ENCODE measurements around the gene SULT2B1.

SULT2B1 gene

GRCh38 chr19:48549380-48549779, 2.6 kb upstream of the SULT2B1 start:
- Histone ChIP-seq H3K36me3 (ENCODE audit: insufficient read depth, low read length) (no peaks in the 10 kb centered on the region), H3K4me1 (ENCODE audit: insufficient read depth, low read length) (peaks cover 15% of the 10 kb centered on the region), H3K9me3 (ENCODE audit: insufficient read depth, low read depth, low read length) (no peaks in the 10 kb centered on the region), H3K9ac (ENCODE audit: low read depth, low read length) (no peak overlapping the region), H3K4me3 (ENCODE audit: low read length) (no peak overlapping the region), H3K27me3 (ENCODE audit: insufficient read depth, low read length) (no peaks in the 10 kb centered on the region), H3K27ac (ENCODE audit: low read depth, low read length) (no peak overlapping the region)
- WGBS: 87% methylated on average over 5 of the region's 5 CpGs

DNA sequence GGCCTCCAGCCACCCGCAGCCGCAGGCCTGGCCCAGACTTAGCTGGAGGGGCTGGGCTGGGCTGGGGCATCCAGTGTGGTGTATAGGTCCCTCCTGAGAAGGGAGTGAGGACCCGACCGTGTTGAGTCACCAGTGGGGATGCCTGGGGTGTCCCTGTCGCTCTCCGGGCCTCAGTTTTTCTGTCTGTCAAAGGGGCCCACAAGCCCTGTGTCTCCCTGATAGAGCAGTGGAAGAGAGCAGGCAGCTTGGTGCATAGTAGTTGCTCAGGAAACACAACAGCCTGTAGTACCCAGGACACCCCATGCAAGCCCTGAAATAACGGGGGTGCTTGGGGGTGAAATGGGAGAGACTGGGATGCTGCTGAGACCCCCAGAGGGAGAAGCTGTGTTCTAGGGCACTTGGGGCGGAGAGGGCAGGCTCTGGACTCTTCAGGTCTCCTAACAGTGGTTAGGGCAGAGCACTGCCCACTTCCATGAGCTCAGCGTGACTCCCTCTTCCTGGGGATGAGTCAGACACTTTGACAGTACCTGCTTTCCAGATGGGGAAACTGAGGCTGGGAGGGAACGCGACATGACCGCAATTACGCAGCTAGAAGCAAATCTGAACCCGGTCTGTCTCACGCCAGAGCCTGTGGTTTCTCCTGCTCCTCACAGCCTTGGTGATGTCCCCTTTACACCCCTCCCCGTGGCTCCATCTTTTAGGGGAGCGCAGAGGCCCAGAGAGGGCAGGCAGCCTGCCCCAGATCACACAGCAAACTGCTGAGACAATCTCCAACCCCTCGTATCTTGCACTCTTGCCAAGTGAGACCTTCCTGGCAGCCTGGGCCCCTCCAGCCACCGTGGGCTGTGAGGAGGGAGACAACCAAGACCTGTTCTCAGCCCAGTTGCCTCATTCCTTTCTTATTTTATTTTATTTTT, 692 bp downstream of the SULT2B1 start:
- H3K4me3 ChIP-seq (ENCODE audit: low read length): no peak overlapping the region
- 91% methylated on average over 19 of the region's 19 CpGs for WGBS
- peaks cover 19% of the 10 kb centered on the region for H3K4me1 ChIP-seq (ENCODE audit: insufficient read depth, low read length)
- no peak overlapping the region for H3K9ac ChIP-seq (ENCODE audit: low read depth, low read length)
- no peak overlapping the region for H3K27ac ChIP-seq (ENCODE audit: low read depth, low read length)
- no peaks in the 10 kb centered on the region for H3K9me3 ChIP-seq (ENCODE audit: insufficient read depth, low read depth, low read length)
- no peaks in the 10 kb centered on the region for H3K36me3 ChIP-seq (ENCODE audit: insufficient read depth, low read length)
- H3K27me3 ChIP-seq (ENCODE audit: insufficient read depth, low read length): no peaks in the 10 kb centered on the region

- H3K4me1 ChIP-seq (ENCODE audit: insufficient read depth, low read length): peaks cover 19% of the 10 kb centered on the region
- H3K9me3 ChIP-seq (ENCODE audit: insufficient read depth, low read depth, low read length): no peaks in the 10 kb centered on the region
- H3K9ac ChIP-seq (ENCODE audit: low read depth, low read length): peak overlapping the region; percentile 20; the same call in 1 of the 2 replicates
- no peak overlapping the region for H3K4me3 ChIP-seq (ENCODE audit: low read length)
- WGBS: 18% methylated on average over 18 of the region's 18 CpGs
- H3K27me3 ChIP-seq (ENCODE audit: insufficient read depth, low read length): no peaks in the 10 kb centered on the region
- H3K27ac ChIP-seq (ENCODE audit: low read depth, low read length): peak overlapping the region; percentile 86
- H3K36me3 ChIP-seq (ENCODE audit: insufficient read depth, low read length): no peaks in the 10 kb centered on the region
Observed at GRCh38 chr19:48553676-48554384, 1.9 kb downstream of the SULT2B1 start.

DNA sequence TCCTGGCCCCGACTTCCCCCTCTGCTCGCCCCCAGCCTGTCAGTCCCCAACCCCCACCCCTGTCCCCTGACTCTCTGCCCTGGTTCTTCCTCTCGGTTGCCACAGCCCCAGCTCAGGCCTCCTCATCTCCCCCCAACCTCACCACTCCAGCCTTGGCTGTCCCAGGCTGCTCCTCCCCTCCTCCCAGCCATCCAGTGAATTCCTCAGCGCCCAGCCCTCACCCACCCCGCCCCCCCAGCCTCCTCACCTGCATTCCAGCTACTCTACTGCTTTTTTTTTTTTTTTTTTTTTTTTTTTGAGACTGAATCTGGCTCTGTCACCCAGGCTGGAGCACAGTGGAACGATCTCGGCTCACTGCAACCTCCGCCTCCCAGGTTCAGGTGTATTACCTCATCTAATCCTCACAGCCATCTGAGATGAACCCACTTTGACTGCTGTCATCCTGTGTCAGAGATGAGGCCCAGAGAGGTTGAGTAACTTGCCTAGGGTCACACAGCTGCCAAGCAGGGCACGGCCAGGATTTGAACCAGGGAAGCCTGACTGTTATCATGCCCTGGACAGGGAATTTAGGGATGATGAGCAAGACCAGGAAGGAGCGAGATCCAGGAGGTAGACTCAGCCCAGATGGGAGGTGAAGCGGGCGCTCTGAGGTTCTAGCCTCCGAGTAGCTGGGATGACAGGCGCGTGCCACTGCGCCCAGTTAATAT, 2.6 kb downstream of the SULT2B1 start:
- Histone ChIP-seq H3K4me3 (ENCODE audit: low read length) (no peak overlapping the region), H3K36me3 (ENCODE audit: insufficient read depth, low read length) (no peaks in the 10 kb centered on the region), H3K9ac (ENCODE audit: low read depth, low read length) (no peak overlapping the region), H3K4me1 (ENCODE audit: insufficient read depth, low read length) (peaks cover 19% of the 10 kb centered on the region), H3K27me3 (ENCODE audit: insufficient read depth, low read length) (no peaks in the 10 kb centered on the region), H3K27ac (ENCODE audit: low read depth, low read length) (peak overlapping the region; percentile 86), H3K9me3 (ENCODE audit: insufficient read depth, low read depth, low read length) (no peaks in the 10 kb centered on the region)
- 58% methylated on average over 16 of the region's 16 CpGs for WGBS

- WGBS: 48% methylated on average over 11 of the region's 11 CpGs
- H3K9ac ChIP-seq (ENCODE audit: low read depth, low read length): no peak overlapping the region
- no peaks in the 10 kb centered on the region for H3K27me3 ChIP-seq (ENCODE audit: insufficient read depth, low read length)
- H3K9me3 ChIP-seq (ENCODE audit: insufficient read depth, low read depth, low read length): no peaks in the 10 kb centered on the region
- peak overlapping the region; percentile 42; the same call in 1 of the 2 replicates for H3K27ac ChIP-seq (ENCODE audit: low read depth, low read length)
- peaks cover 12% of the 10 kb centered on the region; the same call in 1 of the 2 replicates for H3K4me1 ChIP-seq (ENCODE audit: insufficient read depth, low read length)
- no peaks in the 10 kb centered on the region for H3K36me3 ChIP-seq (ENCODE audit: insufficient read depth, low read length)
- no peak overlapping the region for H3K4me3 ChIP-seq (ENCODE audit: low read length)
Observed at GRCh38 chr19:48556163-48556562, 4.2 kb downstream of the SULT2B1 start.

GRCh38 chr19:48556825-48557224, 4.9 kb downstream of the SULT2B1 start:
- 95% methylated on average over 5 of the region's 5 CpGs for WGBS
- H3K4me1 ChIP-seq (ENCODE audit: insufficient read depth, low read length): peaks cover 12% of the 10 kb centered on the region; the same call in 1 of the 2 replicates
- H3K9me3 ChIP-seq (ENCODE audit: insufficient read depth, low read depth, low read length): no peaks in the 10 kb centered on the region
- no peak overlapping the region for H3K4me3 ChIP-seq (ENCODE audit: low read length)
- H3K9ac ChIP-seq (ENCODE audit: low read depth, low read length): no peak overlapping the region
- H3K27me3 ChIP-seq (ENCODE audit: insufficient read depth, low read length): no peaks in the 10 kb centered on the region
- H3K27ac ChIP-seq (ENCODE audit: low read depth, low read length): no peak overlapping the region
- no peaks in the 10 kb centered on the region for H3K36me3 ChIP-seq (ENCODE audit: insufficient read depth, low read length)

DNA sequence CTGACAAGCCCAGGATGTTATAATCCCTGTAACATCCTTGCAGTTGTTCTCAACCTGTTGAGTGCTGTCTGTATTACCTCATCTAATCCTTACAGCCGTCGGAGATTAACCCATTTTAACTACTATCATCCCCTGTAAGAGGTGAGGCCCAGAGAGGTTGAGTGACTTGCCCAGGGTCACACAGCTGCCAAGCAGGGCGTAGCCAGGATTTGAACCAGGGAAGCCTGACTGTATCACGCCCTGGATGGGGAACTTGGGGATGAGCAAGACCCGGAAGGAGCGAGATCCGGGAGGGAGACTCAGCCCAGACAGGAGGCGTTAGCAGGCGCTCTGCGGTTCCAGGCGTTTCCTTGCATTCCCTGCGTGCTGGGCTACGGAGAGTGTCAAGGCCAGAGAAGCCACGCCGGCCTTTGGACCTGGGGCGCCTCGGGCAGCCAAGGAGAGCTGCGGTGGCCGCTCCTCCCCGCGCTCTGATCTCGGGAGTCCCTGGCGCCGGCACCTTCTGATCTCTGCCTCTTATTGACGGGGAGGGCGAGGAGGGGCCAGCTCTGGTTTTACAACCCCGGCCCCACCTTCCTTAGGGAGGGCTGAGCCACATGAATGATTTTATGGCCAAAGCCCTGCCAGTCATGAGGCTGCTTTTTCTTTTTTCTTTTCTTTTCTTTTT, 6.2 kb downstream of the SULT2B1 start:
- no peak overlapping the region for H3K27ac ChIP-seq (ENCODE audit: low read depth, low read length)
- WGBS: 23% methylated on average over 27 of the region's 27 CpGs
- peak overlapping the region; percentile 21; the same call in 1 of the 2 replicates for H3K4me3 ChIP-seq (ENCODE audit: low read length)
- H3K9ac ChIP-seq (ENCODE audit: low read depth, low read length): no peak overlapping the region
- no peaks in the 10 kb centered on the region for H3K27me3 ChIP-seq (ENCODE audit: insufficient read depth, low read length)
- H3K36me3 ChIP-seq (ENCODE audit: insufficient read depth, low read length): no peaks in the 10 kb centered on the region
- H3K9me3 ChIP-seq (ENCODE audit: insufficient read depth, low read depth, low read length): no peaks in the 10 kb centered on the region
- H3K4me1 ChIP-seq (ENCODE audit: insufficient read depth, low read length): peaks cover 12% of the 10 kb centered on the region; the same call in 1 of the 2 replicates

GRCh38 chr19:48560095-48560530, 8.1 kb downstream of the SULT2B1 start:
- no peaks in the 10 kb centered on the region for H3K9me3 ChIP-seq (ENCODE audit: insufficient read depth, low read depth, low read length)
- no peaks in the 10 kb centered on the region for H3K27me3 ChIP-seq (ENCODE audit: insufficient read depth, low read length)
- H3K9ac ChIP-seq (ENCODE audit: low read depth, low read length): no peak overlapping the region
- H3K27ac ChIP-seq (ENCODE audit: low read depth, low read length): no peak overlapping the region
- H3K36me3 ChIP-seq (ENCODE audit: insufficient read depth, low read length): no peaks in the 10 kb centered on the region
- 86% methylated on average over 6 of the region's 6 CpGs for WGBS
- H3K4me1 ChIP-seq (ENCODE audit: insufficient read depth, low read length): 0 out of 2 replicates have a peak, but pooled peaks cover 4% of the 10 kb centered on the region
- no peak overlapping the region for H3K4me3 ChIP-seq (ENCODE audit: low read length)

DNA sequence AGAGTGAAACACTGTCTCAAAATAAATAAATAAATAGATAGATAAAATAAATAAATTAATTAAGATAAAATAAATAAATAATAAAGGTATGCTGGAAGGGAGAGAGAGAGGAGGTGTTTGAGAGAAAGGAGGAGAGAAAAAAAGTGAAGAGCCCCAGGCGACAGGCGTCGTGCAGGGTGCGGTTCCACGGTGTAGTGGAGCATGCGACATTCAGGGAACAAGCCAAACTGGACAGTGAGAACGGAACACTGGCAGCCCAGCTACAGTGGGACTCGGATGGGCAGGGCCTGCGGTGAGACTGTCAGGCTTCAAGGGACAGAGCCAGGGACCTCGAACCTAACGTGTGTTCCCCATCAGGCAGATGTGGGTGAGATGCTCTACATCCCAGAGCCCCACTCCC, 9.4 kb downstream of the SULT2B1 start:
- Histone ChIP-seq H3K27ac (ENCODE audit: low read depth, low read length) (no peak overlapping the region), H3K27me3 (ENCODE audit: insufficient read depth, low read length) (no peaks in the 10 kb centered on the region), H3K9ac (ENCODE audit: low read depth, low read length) (no peak overlapping the region), H3K9me3 (ENCODE audit: insufficient read depth, low read depth, low read length) (no peaks in the 10 kb centered on the region), H3K4me1 (ENCODE audit: insufficient read depth, low read length) (no peaks in the 10 kb centered on the region), H3K4me3 (ENCODE audit: low read length) (no peak overlapping the region), H3K36me3 (ENCODE audit: insufficient read depth, low read length) (no peaks in the 10 kb centered on the region)
- 95% methylated on average over 11 of the region's 11 CpGs for WGBS

DNA sequence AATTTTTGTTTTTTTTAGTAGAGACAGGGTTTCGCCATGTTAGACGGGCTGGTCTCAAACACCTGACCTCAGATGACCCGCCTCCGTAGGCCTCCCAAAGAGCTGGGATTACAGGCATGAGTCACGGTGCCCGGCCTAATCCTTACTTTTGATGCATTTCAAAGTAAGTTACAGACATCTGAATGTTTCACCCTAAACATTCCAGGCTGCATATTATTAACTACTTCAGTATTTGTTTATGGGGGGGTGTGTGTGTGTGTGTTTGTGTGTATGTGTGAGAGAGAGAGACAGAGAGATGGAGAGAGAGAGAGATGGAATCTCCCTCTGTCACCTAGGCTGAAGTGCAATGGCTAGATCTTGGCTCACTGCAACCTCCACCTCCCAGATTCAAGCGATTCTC, 13.1 kb downstream of the SULT2B1 start:
- Histone ChIP-seq H3K27ac (ENCODE audit: low read depth, low read length) (no peak overlapping the region), H3K9me3 (ENCODE audit: insufficient read depth, low read depth, low read length) (no peaks in the 10 kb centered on the region)

More for the DNA sequence above, 13.1 kb downstream of the SULT2B1 start:
- no peaks in the 10 kb centered on the region for H3K36me3 ChIP-seq (ENCODE audit: insufficient read depth, low read length)
- H3K4me3 ChIP-seq (ENCODE audit: low read length): no peak overlapping the region
- H3K4me1 ChIP-seq (ENCODE audit: insufficient read depth, low read length): peaks cover 8% of the 10 kb centered on the region; the same call in 1 of the 2 replicates
- WGBS: 78% methylated on average over 7 of the region's 7 CpGs
- no peak overlapping the region for H3K9ac ChIP-seq (ENCODE audit: low read depth, low read length)
- no peaks in the 10 kb centered on the region for H3K27me3 ChIP-seq (ENCODE audit: insufficient read depth, low read length)
